GM15510 (cell line): ENCODE measurements around the gene PRRC2B.

Source experiments
- POLR2A ChIP-seq: IDR thresholded peaks from 3 replicates; pipeline ENCODE4 v1.6.1; 2011; ENCODE audit warnings: borderline replicate concordance; ENCODE audit not compliant: insufficient read length; ENCODE audit errors: extremely low read depth

Gene PRRC2B

GRCh38 chr9:131469356-131469755 lies 75.5 kb downstream of the PRRC2B start:
- TF ChIP-seq POLR2A: no peak

DNA sequence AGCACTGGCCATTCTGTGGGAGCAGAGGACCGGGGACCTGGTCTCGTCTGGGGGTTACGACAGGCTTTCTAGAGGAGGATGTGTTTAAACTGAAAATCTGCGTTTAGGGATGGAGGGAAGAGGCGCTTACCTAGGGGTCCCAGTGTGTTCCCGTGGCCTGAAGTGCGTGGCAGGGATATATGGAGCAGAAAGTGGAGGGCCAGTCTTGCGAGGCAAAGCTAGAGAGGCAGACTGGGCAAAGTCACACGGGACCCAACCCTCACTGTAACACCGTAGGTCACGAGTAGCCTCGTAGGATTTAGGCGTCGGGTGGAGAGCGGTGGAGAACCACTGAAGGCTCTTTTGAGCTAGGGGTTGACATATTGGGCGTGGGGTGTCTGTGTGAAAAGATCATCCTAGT lies 76.1 kb downstream of the PRRC2B start:
- no peak for TF ChIP-seq POLR2A

DNA sequence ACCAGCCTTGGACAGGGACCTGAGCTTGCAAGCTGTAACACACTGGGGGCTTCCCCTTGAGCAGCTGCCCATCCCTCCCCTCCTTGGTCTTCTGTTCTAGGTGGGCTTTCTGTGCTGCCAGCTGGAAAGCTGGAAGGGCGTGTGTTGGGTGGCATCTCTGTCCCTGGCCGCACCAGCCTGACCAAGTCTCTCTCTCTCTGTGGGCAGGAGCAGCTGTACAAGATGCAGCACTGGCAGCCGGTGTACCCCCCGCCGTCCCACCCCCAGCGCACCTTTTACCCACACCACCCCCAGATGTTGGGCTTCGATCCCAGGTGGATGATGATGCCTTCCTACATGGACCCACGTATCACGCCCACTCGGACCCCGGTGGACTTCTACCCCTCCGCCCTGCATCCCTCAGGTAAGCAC lies 76.7 kb downstream of the PRRC2B start:
- TF ChIP-seq POLR2A: no peak

DNA sequence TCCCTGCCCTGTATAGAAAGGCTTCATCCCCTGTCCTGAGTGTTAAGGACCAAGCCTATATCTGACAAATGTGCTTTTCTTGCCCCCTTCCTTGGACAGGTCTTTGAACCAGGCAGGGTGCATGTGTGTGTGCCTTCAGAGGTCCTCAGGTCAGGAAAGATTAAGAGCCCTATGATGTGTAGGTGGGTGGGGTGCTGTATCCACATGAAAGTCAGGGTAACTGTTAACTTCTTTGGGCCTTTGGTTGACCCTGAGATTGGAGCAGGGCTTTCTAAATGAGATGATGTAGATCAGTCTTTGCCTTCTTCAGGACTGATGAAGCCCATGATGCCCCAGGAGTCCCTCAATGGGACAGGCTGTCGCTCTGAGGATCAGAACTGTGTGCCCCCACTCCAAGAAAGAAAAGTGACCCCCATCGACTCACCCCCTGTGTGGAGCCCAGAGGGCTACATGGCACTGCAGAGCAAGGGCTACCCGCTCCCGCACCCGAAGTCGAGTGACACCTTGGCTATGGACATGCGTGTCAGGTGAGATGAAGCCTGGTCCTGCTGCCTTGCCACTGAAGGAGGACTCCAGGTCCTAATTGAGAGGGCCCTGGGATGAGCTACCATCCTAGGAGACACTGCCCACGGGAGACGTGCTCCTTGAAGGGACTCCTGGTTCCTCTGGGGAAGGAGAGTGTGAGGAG lies 79.5 kb downstream of the PRRC2B start:
- no peak for TF ChIP-seq POLR2A

GRCh38 chr9:131473891-131474290 lies 80.0 kb downstream of the PRRC2B start:
- no peak for TF ChIP-seq POLR2A

DNA sequence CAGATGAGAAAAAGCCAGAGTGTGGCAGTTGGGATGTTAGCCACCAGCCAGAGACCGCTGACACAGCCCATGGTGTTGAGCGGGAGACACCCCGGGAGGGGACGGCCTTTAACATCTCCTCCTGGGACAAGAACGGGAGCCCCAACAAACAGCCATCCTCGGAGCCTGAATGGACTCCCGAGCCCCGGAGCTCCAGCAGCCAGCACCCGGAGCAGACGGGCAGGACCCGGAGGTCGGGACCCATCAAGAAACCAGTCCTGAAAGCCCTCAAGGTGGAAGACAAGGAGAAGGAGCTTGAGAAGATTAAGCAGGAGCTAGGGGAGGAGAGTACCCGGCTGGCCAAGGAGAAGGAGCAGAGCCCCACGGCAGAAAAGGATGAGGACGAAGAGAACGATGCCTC lies 80.8 kb downstream of the PRRC2B start:
- no peak for TF ChIP-seq POLR2A

GRCh38 chr9:131475111-131475955 lies 81.4 kb downstream of the PRRC2B start:
- no peak for TF ChIP-seq POLR2A

DNA sequence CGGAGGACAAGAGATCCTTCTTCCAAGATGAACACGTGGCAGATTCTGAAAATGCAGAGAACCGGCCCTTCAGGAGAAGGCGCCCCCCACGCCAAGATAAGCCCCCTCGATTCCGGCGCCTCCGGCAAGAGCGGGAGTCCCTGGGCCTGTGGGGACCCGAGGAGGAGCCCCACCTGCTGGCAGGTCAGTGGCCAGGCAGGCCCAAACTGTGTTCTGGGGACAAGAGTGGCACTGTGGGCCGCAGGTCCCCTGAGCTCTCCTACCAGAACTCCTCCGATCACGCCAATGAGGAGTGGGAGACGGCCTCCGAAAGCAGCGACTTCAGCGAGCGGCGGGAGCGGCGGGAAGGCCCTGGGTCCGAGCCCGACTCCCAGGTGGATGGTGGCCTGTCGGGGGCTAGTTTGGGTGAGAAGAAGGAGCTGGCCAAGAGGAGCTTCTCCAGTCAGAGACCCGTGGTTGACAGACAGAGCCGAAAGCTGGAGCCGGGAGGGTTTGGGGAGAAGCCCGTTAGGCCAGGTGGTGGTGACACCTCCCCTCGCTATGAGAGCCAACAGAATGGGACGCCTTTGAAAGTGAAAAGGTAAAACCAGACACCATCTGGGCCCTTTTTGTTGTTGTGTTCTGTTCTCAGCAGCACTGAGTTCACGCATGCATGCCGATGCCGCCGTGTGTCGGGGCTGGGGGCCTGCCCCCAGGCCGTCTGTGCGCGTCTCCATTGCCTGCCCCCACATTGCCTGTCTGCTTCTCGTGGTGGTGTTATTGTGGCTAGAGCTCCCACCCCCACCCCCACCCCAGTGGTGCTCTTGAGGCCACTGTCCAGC lies 82.3 kb downstream of the PRRC2B start:
- no peak for TF ChIP-seq POLR2A

GRCh38 chr9:131476777-131477345 lies 83.0 kb downstream of the PRRC2B start:
- TF ChIP-seq POLR2A: no peak

GRCh38 chr9:131477367-131477766 lies 83.5 kb downstream of the PRRC2B start:
- TF ChIP-seq POLR2A: no peak

GRCh38 chr9:131477816-131478419 lies 84.0 kb downstream of the PRRC2B start:
- TF ChIP-seq POLR2A: no peak

DNA sequence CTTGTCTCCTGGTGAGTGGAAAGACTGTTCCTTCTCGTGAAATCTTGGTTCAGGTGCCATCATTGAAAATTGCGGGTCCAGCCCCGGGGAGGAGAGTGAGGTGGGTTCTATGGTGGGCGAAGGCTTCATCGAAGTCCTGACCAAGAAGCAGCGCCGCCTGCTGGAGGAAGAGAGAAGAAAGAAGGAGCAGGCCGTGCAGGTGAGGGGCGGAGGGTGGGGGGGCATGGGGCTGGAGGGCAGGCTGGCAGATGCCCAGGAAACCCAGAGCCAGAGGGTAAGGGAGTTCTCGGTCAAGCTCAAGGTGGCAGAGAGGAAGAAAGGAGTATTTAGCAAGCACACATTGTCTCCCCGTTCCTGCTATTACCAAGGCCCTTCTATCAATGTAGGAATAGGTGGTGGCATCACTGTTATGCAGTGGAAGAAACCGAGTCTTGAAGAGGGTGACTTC lies 84.6 kb downstream of the PRRC2B start:
- no peak for TF ChIP-seq POLR2A

DNA sequence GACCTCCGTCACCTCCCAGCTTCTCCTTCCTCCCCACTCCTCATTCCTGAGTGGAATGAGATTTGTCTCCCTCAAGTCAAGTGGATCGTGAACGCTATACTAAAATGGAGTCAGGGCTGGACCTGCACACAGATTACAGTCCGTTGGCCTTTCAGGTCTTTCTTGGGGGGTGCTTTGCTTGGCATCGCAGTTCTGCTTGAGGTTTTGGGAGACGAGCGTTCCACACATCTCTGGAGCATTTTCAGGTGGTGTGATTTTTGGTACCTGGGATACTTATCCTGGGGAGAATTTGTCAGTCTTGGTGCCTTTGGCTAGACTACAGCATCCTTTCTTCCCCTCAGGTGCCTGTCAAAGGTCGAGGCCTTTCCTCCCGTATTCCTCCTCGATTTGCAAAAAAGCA lies 85.0 kb downstream of the PRRC2B start:
- TF ChIP-seq POLR2A: no peak

GRCh38 chr9:131480258-131480657 lies 86.4 kb downstream of the PRRC2B start:
- no peak for TF ChIP-seq POLR2A

- TF ChIP-seq POLR2A: no peak
Measured at GRCh38 chr9:131481441-131482342, 87.8 kb downstream of the PRRC2B start.
